T-helper 22 cell (primary cell): Measurements from ENCODE around the gene RNF32.
"Not testable (repeated sequence)": the region's sequence is repeated elsewhere in the genome, so short reads cannot be mapped to it uniquely, and the experiment has no call there.

Source experiments
- DNase-seq: peaks from one replicate; pipeline ENCODE4 v3.0.0-alpha.2; 2020; ENCODE audit warnings: low read depth

The RNF32 gene

DNA sequence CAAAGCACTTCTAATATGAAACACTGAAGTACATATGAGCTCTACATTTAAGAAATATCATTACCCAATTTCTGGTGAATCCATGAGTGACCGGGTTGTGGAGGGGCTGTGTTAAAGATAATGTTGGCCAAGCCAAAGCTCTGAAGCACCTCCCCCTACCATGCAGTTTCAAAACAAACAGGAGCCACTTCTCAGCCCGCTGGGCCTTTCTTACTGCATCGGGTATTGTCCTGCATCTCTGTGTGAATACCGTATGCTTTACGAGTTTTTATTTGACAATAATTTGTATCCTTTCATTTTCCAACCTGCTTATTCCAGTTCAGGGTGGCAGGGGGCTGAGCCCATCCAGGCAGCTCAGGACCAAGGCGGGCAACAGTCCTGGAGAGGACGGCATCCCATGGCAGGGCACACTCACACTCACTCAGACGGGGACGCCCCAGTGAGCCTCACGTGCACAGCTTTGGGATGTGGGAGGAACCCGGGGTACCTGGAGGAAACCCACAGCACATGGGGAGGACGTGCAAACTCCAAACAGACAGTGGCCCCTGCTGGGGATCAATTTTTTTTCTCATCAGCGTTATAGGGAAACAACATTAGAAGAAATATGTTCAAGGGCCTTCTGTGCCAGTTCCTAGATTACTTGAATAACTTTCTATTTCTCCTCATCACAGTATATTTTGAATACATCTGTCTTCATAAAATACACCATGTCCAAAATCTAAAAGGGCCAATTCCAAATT, 1.9 kb downstream of the RNF32 start:
- DNase-seq = no peak

DNA sequence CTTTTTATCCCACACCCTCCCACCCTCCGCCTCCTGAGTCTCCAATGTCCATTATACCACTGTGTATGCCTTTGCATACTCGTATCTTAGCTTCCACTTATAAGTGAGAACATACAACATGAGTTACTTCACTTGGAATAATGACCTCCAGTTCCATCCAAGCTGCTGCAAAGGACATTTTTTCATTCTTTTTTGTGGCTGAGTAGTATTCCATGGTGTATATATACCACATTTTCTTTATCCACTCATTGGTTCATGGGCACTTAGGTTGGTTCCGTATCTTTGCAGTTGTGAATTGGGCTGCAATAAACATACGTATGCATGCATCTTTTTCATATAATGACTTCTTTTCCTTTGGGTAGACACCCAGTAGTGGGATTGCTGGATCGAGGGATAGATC, 6.8 kb downstream of the RNF32 start:
- DNase-seq = not testable (repeated sequence)

DNA sequence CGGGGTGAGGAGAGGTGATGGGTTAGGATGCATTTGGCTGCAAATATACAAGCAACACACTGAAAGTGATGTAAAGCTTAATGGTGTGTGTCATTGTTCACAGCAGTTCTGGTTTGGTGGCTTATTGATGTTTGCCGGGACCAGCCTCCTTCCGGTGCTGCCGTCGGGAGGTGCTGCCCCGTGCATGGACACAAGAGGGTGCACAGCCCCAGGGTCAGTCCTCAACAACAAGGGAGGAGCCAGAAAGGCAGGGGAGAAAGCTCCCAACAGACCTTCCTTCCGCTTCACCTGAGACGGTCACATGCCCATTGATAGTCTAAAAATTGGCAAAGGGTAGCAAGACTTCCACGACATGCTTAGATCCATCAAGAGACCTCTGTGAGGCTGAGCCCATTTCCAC, 9.5 kb downstream of the RNF32 start:
- DNase-seq = no peak

DNA sequence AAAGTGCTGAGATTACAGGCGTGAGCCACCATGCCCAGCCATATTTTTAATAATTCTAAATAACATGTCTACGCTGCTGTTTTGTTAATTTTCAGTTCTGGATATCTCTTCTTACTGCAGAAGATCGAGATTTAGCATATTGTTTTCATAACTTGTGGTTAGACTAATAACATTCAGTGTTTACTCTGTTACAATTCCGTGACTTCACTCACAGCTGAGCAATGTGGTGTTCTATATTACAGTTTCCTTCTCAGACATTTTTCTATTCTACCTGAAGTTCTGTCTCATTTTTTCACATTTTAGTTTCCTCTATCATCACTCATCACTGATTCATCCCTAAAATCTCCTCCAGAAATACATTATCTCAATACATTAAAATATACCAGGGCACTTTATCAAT, 10.9 kb downstream of the RNF32 start:
- DNase-seq = no peak

DNA sequence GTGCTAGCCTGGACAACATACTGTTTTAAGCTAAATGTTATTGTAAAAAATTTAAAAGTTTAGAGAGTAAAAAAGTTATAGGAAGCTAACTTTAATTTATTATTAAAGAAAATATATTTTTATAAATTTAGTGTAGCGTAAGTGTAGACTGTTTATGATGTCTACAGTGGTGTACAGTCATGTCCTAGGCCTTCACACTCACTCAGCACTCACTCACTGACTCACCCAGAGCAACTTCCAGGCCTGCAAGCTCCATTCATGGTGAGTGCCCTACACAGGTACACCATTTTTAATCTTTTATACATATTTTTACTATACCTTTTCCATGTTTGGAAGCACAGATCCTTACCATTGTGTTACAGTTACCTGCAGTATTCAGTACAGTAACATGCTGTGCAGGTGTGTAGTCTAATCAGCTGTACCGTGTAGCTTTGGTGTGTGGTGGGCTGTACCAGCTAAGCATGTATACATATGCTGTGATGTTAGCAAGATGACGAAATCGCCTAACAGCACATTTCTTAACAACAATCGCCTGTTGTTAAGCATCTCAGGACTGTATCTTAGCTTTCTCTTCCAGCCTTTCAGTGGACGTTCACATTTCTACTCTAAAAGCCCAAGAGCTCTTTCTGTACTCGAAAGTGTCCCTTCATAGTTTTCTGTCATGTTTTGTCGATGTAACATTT, 12.5 kb downstream of the RNF32 start:
- DNase-seq = no peak

DNA sequence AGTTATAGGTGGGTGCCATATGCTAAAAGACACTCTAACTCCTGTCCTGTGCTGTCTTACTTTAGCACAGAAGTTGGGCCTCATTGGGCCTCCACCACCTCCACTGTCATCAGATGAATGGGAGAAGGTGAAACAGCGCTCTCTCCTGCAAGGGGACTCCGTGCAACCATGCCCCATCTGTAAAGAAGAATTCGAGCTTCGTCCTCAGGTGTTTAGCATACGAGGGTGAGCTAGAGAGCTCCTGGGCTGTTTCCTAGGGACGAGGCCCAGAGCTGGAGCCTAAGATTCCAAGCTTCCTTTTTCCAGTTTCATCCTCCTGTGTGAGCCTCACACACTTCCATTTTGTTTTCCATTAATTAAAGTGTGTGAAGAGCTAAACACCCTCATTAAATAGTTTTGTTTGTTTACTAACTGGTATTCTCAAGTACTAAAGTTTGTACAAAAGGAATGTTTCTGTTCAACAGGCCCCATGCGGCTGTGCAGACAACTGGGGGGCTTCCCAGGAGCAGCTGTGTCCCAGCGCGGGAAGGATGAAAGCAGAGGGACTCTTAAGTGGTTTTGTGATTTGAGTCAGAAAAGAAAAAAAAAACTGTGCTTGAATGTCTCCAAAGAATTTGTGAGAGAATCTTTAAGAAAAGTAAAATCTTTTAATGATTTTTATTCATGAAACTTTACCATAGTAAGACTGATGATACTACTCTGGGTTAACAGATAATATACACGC, 14.1 kb downstream of the RNF32 start:
- no peak for DNase-seq

DNA sequence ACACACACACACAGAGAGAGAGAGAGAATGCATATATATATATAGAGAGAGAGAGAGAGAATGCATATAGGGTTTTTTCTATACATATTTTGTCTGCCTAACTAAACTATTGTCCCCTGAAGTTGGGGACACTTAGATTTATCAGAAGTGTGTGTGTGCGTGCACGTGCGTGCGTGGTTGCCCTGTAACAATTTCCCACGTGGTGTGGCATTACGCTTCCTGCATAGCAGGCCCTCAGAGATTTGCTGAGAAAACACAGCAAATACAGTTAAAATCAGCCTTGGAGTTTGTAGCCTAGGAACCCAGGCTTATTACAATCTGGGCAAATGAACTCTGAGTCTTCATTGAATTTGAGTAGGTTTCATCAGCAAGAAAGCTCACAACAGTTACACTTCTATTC, 14.7 kb downstream of the RNF32 start:
- DNase-seq = no peak

DNA sequence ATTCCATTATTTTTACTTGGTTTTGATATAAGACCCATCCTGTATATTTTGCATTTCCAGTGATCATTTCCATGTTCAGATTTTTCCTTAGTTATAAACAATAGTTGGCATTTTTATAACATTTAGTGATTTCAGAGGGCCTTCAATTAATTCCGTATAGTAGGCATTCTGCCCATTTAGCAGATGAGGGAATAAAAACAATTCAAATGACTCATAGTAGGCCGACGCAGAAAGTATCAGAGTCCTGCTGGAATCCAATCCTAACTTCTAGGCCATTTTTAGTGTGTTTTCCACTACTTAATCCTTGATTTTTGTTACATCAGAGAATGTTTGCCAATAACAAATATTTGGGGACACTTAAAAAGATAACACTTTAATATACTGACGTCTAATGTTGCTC, 15.4 kb downstream of the RNF32 start:
- DNase-seq = no peak

DNA sequence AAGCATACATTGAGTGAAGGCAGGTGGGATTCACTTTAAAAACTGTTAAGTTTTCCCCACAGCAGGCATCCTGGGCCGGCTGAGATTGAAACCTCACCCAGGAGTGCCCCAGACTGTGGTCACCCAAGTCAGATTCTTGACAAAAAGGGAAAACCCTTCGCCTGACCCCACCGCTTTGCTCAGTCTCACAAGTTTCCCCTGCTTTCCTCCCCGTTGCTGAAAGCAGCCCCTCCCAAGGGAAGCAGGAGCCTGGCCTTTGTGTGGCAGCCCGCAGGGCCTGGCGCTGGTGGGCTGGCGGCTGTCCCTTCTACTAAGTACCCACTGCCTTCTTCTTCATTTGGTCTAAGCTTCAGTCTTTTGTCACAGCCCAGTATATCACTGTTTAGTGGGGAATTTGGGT, 16.0 kb downstream of the RNF32 start:
- DNase-seq = no peak

DNA sequence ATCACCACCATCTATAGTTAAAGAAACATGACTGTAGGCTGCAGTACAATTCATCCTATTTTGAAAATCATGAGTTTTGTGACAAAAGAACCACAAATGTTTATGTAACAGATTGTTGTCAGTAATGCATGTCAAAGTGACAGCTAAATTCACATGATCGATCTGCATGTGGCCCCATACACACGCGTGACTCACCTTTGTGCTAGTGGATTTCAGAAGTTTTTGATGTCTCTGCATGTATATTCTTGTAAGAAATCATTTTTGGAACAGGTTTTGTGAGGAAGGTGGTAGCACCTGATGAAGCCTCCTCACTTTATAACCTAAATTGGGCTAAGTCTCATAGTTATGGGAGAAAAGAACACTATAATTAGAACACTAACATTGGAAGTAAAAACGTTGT, 17.1 kb downstream of the RNF32 start:
- DNase-seq = no peak

DNA sequence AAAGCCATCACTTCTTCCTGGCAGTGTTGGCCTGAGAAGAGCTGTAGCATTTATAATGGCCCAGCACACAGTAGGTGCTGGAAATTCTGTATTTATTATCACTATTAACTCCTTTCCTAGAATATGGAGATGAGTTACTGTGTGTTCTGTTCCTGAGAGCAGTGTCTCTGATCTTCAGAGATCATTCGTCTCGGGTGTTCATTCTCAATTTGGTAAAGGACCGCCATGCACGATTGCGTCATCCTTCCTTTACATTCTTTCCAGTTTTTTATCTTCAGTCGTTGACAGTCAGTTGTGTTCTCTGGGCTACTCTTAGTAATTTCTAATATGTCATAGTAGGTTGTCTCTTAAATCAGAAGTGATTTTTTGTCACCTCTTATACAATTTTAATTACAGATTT, 18.6 kb downstream of the RNF32 start:
- DNase-seq = no peak

DNA sequence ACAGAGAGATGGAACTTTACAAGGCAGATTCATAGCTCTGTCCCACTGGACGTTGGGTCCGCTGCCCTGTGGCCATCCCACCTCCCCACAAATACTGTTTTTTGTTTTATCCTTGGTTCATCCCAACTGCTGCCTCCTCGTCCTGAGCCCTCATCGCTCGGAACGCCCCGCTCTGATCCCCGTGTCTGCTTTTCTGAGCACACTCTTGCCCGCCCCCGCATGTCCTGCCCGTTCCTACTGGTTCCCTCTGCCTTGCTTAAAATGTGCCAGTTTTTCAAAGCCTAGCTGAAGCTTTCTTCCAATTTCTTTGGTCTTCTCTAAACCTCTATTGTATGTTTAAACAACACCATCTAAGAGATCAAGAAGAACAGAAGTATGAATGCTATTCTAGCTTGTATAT, 19.4 kb downstream of the RNF32 start:
- DNase-seq = no peak

DNA sequence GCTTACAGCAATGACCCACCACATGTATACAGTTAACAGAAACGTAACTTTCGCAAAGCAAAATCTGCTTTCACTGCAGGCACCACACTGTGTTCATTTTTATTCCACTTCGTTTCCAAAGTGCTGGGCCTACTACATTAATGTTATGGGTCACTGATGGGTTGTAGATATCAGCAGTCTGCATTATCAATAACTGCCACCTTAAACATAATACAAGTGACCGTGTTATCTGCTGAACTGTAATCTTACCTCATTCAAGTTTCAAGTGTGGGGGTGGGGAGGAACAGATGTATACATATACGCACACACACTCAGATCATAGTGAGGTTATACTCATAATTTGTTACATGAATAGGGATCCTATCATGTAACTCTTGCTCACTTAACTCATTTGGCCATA, 21.1 kb downstream of the RNF32 start:
- DNase-seq = no peak

DNA sequence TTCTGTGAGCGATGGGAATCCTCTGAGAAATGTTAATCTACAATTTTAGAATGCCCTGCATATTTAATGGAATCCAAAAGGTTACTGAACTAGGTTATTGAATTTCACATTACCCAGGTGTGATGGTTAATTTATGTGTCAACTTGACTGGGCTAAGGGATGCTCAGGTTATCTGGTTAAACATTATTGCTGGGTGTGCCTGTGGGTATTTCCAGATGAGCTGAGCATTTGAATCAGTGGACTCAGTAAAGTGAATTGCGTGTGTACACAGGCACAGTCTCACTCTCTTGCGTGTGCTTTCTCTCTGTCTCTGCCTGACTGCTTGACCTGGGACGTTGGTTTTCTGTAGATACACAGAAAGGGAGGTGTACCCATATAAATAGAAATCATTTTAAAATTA, 21.7 kb downstream of the RNF32 start:
- no peak for DNase-seq

DNA sequence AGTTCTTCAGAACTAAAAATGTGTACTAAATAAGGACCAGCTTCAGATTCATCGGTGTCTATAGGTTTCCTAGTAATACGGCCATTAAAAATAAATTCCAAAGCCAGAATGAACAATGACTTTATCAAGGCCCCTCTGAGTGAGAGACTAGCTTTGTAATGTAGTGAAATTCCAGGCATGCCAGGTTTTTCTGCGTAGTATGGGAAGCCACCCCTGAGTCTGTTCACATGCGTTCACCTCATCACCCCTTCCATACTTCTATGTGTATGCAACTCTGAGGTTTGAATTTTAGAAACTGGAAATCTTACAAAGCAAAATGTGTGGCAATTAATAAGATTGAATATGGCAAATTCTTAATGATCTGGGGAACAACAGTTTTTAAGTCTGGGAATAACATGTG, 24.5 kb downstream of the RNF32 start:
- DNase-seq = no peak

DNA sequence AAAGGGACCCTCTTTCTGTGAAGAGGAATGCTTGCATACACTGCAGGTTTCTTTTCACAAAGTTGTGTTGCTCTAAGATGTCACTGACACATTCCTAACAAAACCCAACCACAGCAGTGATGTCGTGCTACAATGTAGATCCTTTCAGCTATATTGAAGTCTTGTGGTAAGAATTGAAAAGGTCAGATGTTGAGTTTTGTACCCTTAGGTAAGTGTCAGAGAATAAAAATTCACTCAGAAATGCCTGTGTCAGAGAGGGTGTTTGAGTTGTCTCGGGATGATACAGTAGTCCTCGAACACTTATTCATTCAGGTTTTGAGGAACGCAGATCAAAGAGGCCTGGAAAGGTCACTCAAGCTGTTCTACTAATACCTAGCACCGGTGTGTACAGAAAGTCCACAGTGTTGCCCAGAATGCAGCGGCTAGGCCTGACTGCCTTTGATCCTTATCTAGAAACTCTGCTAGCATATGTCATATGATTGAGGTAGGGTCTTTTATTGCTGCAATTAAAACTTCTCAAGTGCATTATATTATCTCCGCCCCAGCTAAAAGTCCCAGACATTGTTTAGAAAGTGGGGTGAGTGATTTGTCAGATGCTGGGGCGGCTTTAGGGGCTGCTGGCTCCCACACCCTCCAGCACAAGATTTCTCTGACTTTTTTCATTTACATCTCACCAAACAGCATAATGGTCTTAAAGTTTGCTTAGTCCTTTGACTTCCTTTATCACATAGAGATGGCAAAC, 26.0 kb downstream of the RNF32 start:
- no peak for DNase-seq

DNA sequence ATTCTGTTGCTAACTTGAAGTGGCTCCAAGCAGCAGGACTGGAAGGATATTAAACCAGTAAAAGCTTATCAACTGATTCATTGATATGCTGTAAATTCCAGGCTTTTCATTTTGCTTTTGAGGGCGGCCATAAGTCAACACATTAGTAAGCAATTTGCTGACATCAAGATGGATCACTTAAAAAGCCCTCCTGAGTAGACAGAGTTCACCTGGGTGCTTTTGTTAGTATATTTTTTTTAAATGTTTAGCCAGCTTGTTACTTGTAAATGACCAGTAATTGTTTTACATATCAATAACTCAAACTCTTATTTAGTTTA, 26.5 kb downstream of the RNF32 start:
- no peak for DNase-seq

DNA sequence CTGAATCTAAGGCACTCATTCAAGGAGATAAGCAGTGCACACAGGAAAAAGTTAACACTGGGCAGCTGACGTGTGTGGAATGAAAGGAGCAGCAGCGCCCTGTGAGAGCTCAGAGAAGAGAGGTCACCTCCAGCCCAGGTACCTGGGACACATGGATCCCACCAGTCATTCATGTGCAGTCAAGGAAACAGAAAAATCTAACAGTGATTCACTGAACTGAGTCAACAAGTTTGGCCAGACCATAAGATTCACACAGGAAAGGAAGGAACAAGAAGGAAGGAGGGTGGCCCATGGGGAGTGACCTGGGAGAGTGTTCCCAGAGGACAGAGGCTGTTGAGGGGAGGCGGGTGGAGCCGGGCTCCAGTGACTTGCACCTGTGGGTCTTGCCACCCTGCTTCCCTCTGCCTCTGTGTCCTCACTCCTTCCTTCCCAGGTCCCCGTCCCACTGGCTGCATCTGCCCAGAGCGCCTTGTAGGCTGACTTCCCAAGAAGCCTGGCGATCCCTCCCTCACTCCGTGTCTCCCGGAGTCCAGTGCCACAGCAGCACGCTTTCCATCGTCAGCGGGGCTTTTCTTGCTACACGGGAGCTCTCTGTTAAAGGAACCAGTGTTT, 27.7 kb downstream of the RNF32 start:
- DNase-seq = no peak

DNA sequence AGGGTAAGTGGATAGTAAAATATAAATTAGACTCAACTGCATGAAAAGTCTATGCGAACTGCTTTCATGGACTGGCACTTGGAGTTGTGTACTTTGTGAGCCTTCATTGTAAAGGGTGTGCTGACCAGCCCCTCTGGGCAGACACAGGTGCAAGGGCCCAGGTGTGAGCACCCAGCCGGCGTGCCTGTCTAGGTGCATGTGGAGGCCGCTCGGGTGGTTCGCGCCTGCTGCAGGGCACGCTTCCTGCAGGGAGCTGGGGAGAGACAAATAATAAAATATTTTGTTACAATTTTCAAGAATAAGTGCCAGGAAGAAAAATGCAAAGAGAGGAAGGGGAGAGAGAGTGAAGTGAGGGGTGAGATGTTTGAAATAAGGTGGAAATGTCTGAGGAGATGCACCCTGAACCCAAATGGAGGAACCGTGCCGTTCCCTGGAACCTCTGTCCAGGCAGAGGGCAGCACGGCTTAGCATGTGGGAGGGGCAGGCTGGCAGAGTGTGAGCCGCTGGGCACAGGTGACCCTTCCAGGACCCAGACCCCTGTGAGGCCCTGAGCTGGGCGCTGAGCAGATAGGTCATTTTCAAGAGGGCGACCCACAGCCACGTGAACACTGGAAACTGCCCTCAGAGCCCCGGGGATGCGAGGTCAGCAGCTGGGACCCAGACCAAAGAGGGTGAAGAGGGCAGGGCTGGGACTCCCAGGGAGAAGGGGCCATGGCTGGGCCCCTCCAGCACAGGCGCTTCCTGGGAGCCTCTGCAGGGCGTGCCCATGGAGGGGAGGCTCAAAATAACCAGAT, 28.7 kb downstream of the RNF32 start:
- no peak for DNase-seq

DNA sequence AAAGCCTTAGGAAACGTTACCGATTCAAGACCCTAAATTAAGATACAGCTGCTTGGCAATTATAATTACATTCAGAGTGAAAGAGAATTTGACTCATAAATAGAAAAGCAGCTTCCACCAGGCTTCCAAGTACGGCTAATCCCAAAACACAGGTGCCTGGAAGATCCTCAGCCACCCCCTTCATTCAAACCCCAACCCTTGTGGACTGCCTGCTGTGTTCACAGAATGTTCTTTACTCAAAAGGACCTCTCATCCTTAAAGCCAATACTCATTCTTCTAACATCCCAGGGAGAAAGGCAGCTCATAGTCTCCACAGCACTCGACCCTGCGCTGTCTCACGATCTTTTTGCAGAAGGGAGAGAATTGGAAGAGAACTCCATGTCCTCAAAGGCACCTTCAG, 32.9 kb downstream of the RNF32 start:
- DNase-seq = no peak

DNA sequence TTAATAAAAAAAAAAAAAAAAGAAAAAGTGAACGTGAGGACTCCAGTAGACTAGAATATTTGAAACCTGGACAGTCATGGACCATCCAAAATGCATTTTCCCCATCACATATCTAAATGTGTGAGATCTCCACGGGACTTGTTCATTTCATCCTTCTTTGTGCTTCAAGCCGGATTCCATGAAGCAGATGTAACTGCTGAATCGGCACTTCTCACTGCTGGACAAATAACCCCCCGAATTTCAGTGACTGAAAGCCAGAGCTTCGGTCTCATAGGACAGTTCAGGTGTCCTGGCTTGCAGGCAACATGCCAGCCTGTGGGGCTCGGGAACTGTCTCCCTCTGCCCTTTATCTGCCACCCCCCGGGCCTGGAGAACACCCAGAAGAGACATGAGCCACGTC, 33.3 kb downstream of the RNF32 start:
- DNase-seq = no peak

DNA sequence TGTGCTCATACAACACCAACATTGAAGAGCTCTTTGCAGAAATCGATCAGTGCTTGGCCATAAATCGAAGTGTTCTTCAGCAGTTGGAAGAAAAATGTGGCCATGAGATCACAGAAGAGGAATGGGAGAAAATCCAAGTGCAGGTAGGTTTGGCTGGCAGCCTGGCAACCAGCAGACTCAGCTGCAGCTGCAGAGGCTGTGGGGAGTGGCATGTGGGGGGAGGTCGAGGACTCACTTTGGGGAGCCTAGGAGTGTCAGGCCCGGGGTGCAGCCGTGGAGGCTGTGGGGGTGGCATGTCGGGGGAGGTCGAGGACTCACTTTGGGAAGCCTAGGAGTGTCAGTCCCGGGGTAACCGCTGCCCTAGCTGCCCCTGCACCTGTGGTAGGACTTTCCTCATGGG, 35.1 kb downstream of the RNF32 start:
- DNase-seq = no peak
